OCI-LY1 (cell line): Measurements from ENCODE around the gene TGFBR2.
A peak's percentile ranks its signal among the peaks of the same experiment; 100 is the strongest.

Experiments used
- H2AFZ ChIP-seq: fragments of 200-600 bp; sonication (generic), shearing (Covaris generic); 2 replicates; pipeline ENCODE4 v1.6.0; 2014; ENCODE audit warnings: antibody characterized with exemption, mild to moderate bottlenecking, low read length
- H3F3A ChIP-seq: fragments of 200-600 bp; sonication (generic), shearing (Covaris generic); 2 replicates; pipeline ENCODE4 v1.6.0; 2014; ENCODE audit warnings: mild to moderate bottlenecking, antibody characterized with exemption, low read length, moderate library complexity; ENCODE audit not compliant: insufficient read depth
- H3K27ac ChIP-seq: fragments of 200-600 bp; sonication (generic); 2 replicates; pipeline ENCODE4 v1.5.1; 2014; ENCODE audit warnings: low read length, mixed run types, mild to moderate bottlenecking, low read depth; ENCODE audit not compliant: poor library complexity, severe bottlenecking
- H3K27me3 ChIP-seq: fragments of 200-600 bp; sonication (generic); 2 replicates; pipeline ENCODE4 v1.6.0; 2014; ENCODE audit warnings: antibody characterized with exemption, mild to moderate bottlenecking, low read length, moderate library complexity; ENCODE audit not compliant: insufficient read depth
- H3K36me3 ChIP-seq: fragments of 200-600 bp; sonication (generic); 2 replicates; pipeline ENCODE4 v1.6.1; 2014; ENCODE audit warnings: mild to moderate bottlenecking, antibody characterized with exemption, low read length, moderate library complexity, mixed read lengths; ENCODE audit not compliant: insufficient read depth
- H3K4me1 ChIP-seq: fragments of 200-600 bp; sonication (generic); 2 replicates; pipeline ENCODE4 v1.5.1; 2014; ENCODE audit warnings: mild to moderate bottlenecking, low read length, moderate library complexity; ENCODE audit not compliant: insufficient read depth, severe bottlenecking
- H3K4me2 ChIP-seq: fragments of 200-600 bp; sonication (generic), shearing (Covaris generic); 2 replicates; pipeline ENCODE4 v1.6.1; 2014; ENCODE audit warnings: low read length
- H3K4me3 ChIP-seq: fragments of 200-600 bp; sonication (generic); 2 replicates; pipeline ENCODE4 v1.5.1; 2014; ENCODE audit warnings: low read length, low read depth, mild to moderate bottlenecking, mixed read lengths; ENCODE audit not compliant: poor library complexity, severe bottlenecking
- H3K79me2 ChIP-seq: fragments of 200-600 bp; shearing (Covaris generic); 2 replicates; pipeline ENCODE4 v1.6.1; 2016; ENCODE audit warnings: mixed run types, low read length, mixed read lengths; ENCODE audit not compliant: insufficient read depth
- H3K9ac ChIP-seq: fragments of 200-600 bp; sonication (generic), shearing (Covaris generic); 2 replicates; pipeline ENCODE4 v1.6.1; 2014; ENCODE audit warnings: mild to moderate bottlenecking, low read length, mixed read lengths
- H3K9me2 ChIP-seq: fragments of 200-600 bp; sonication (generic), shearing (Covaris generic); 2 replicates; pipeline ENCODE4 v1.6.1; 2014; ENCODE audit warnings: low read depth, mild to moderate bottlenecking, low read length, mixed read lengths
- H3K9me3 ChIP-seq: fragments of 200-600 bp; shearing (Covaris generic); 2 replicates; pipeline ENCODE4 v1.6.1; 2014; ENCODE audit warnings: low read length, mixed read lengths
- H4K20me1 ChIP-seq: fragments of 200-600 bp; sonication (generic), shearing (Covaris generic); 2 replicates; pipeline ENCODE4 v1.6.0; 2016; ENCODE audit warnings: mild to moderate bottlenecking, low read length; ENCODE audit not compliant: insufficient read depth
- EZH2 ChIP-seq: fragments of 200-600 bp; sonication (generic), shearing (Covaris generic); IDR thresholded peaks from 2 replicates; pipeline ENCODE4 v1.8.0; 2017; ENCODE audit warnings: borderline replicate concordance, mixed run types, mild to moderate bottlenecking, antibody characterized with exemption, low read length, moderate library complexity, mixed read lengths
- TF ChIP-seq, protein P1 (sequence below): fragments of 200-600 bp; sonication (generic), shearing (Covaris generic); IDR thresholded peaks from 2 replicates; pipeline ENCODE4 v1.5.1; 2017; ENCODE audit warnings: mild to moderate bottlenecking, antibody characterized with exemption, low read length, moderate library complexity, mixed read lengths

The TGFBR2 gene

DNA sequence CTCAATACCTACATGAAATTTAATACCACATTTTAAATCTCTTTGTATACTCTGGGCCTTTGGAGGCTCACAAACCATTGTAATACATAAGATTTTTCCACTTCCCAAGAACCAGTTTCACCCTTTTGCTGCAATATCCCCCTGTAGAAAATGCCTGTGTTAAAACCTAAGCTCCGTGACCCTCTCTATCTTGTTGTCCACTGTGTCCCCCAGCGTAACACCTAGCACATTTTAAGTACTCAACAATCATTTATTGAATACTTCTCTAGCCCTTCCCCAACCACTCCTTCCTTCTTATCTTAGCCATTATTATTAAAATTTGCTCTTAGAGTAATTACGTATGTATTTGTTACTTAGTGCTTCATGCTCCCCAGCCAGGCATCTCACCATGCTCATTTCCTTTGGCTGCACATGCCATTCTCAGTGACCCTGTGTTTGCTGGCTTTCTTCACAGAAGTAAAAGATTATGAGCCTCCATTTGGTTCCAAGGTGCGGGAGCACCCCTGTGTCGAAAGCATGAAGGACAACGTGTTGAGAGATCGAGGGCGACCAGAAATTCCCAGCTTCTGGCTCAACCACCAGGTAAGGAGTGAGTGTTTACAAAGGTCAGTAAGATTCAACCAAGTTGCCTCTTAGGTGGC is 81.6 kb downstream of the TGFBR2 start:
- H3K27ac ChIP-seq: no peak overlapping the region
- peaks cover 81% of the 10 kb centered on the region for H3K36me3 ChIP-seq
- H3K27me3 ChIP-seq: no peaks in the 10 kb centered on the region
- H4K20me1 ChIP-seq: no peaks in the 10 kb centered on the region
- no peaks in the 10 kb centered on the region for H3F3A ChIP-seq
- H3K9me3 ChIP-seq: no peaks in the 10 kb centered on the region
- H3K9ac ChIP-seq: no peak overlapping the region
- no peak overlapping the region for H3K4me3 ChIP-seq
- H3K4me2 ChIP-seq: no peak overlapping the region
- TF ChIP-seq, protein P1, sequence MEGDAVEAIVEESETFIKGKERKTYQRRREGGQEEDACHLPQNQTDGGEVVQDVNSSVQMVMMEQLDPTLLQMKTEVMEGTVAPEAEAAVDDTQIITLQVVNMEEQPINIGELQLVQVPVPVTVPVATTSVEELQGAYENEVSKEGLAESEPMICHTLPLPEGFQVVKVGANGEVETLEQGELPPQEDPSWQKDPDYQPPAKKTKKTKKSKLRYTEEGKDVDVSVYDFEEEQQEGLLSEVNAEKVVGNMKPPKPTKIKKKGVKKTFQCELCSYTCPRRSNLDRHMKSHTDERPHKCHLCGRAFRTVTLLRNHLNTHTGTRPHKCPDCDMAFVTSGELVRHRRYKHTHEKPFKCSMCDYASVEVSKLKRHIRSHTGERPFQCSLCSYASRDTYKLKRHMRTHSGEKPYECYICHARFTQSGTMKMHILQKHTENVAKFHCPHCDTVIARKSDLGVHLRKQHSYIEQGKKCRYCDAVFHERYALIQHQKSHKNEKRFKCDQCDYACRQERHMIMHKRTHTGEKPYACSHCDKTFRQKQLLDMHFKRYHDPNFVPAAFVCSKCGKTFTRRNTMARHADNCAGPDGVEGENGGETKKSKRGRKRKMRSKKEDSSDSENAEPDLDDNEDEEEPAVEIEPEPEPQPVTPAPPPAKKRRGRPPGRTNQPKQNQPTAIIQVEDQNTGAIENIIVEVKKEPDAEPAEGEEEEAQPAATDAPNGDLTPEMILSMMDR: no peak
- no peak for TF ChIP-seq EZH2
- H3K4me1 ChIP-seq: no peaks in the 10 kb centered on the region
- no peaks in the 10 kb centered on the region for H3K79me2 ChIP-seq
- H3K9me2 ChIP-seq: no peaks in the 10 kb centered on the region
- H2AFZ ChIP-seq: no peak overlapping the region

DNA sequence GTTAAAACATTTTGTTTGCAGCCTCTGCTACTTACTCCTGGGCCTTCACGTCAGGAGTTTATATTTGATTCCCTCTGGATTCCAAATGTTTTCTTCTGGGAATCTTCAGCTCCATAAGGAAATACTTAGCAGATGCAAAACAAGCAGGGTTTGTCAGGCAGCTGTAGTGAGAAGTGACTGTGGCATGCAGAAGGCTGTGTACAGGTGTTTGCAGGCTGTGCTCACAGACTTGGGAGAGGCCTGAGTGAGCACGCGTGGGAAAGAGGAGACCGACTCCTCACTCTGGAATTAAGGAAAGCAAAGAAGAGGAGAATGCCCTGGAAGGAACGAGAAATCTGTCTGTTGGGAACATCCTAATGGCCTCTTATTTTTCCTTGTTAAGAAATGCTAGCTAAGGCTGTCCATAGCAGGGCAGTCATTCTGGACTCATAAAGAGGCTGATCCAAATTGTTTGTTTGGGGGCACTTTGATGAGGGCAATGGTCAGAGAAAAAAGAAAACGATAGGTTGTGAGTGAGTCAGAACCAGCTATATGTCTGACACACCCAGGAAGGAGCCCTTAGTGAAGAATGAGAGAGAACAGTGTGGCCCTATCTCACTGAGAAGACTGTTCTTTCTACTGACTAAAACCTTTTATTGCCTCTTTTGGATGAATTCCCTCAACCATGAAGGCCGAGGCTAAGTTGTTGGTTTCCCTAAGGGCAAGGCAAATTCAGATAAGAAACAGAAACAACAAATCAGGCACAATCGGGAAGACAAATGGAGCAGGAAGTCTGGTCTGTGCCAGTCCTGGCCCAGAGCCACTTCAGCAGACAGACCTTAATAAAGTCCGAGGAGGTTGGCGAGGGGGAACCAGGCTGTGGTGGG is 82.6 kb downstream of the TGFBR2 start:
- Histone ChIP-seq H3K4me3 (no peak overlapping the region), H3F3A (no peaks in the 10 kb centered on the region), H3K9ac (no peak overlapping the region), H3K4me2 (no peak overlapping the region), H2AFZ (no peak overlapping the region), H3K4me1 (no peaks in the 10 kb centered on the region), H3K9me2 (no peaks in the 10 kb centered on the region), H3K27ac (peak overlapping the region; percentile 28), H3K9me3 (no peaks in the 10 kb centered on the region), H3K79me2 (no peaks in the 10 kb centered on the region), H3K36me3 (peaks cover 81% of the 10 kb centered on the region), H3K27me3 (no peaks in the 10 kb centered on the region), H4K20me1 (no peaks in the 10 kb centered on the region)
- TF ChIP-seq, protein P1: no peak
- no peak for TF ChIP-seq EZH2

DNA sequence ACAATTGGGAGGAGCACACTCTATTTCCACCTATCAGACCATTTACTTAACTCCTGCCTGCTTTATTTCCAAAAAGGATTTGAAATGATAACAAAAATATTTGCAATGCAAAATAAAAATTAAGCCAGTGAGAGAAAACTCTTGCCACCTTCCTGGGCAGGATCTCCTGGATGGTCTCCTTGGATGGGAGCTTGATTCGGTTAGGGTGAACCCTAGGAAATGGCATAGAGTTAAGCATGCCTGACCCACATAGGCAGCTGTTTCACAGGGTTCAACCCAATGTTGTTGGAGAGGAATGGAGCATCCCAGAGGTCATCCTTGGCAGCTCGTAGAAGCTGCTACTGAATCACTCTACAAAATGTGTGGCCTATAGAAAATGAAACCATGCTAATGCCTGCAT is 83.8 kb downstream of the TGFBR2 start:
- Histone ChIP-seq H2AFZ (no peak overlapping the region), H3K9ac (no peak overlapping the region), H3K9me3 (no peaks in the 10 kb centered on the region), H3K27me3 (no peaks in the 10 kb centered on the region), H4K20me1 (no peaks in the 10 kb centered on the region), H3K4me2 (no peak overlapping the region), H3K9me2 (no peaks in the 10 kb centered on the region), H3K79me2 (no peaks in the 10 kb centered on the region), H3K4me1 (no peaks in the 10 kb centered on the region), H3K36me3 (peaks cover 81% of the 10 kb centered on the region), H3K27ac (no peak overlapping the region), H3F3A (no peaks in the 10 kb centered on the region), H3K4me3 (no peak overlapping the region)
- TF ChIP-seq, protein P1: no peak
- no peak for TF ChIP-seq EZH2
